ENCODE data around the gene BCL2. TPM values are rescaled to one million over a fixed set of nuclear protein-coding genes. Genes with fewer than 3 reads are reported as not detected.

The BCL2 gene
- total RNA-seq, 2 donors from 2014 or later = 98.3 to 133 TPM

- no peak overlapping the region for H3K4me3 Mint-ChIP-seq
- H3K27ac Mint-ChIP-seq = peak overlapping the region; percentile 96
- no peak for ATAC-seq (replicated peaks in 1 of 2)
- no peaks in the 10 kb centered on the region for H3K27me3 Mint-ChIP-seq (ENCODE audit: low read depth)
- peaks cover 80% of the 10 kb centered on the region for H3K4me1 Mint-ChIP-seq (ENCODE audit: low read depth)
- no peak for DNase-seq
- peaks cover 3% of the 10 kb centered on the region in 2 donors for H3K9me3 Mint-ChIP-seq
- H3K36me3 Mint-ChIP-seq (ENCODE audit: insufficient read depth in 2 of 2) = peaks cover 27 to 60% of the 10 kb centered on the region in 2 donors
Measured at GRCh38 chr18:63253014-63253413, 66.6 kb downstream of the BCL2 start.

- peak overlapping the region; percentile 2 for H3K27ac Mint-ChIP-seq
- H3K27me3 Mint-ChIP-seq (ENCODE audit: low read depth) = no peaks in the 10 kb centered on the region
- peaks cover 25 to 43% of the 10 kb centered on the region in 2 donors for H3K36me3 Mint-ChIP-seq (ENCODE audit: insufficient read depth in 2 of 2)
- DNase-seq (no peak), ATAC-seq (replicated peaks in 1 of 2) (peak; percentile 54 to 61)
- H3K4me3 Mint-ChIP-seq = peak overlapping the region; percentile 12 to 45
- peaks cover 73% of the 10 kb centered on the region for H3K4me1 Mint-ChIP-seq (ENCODE audit: low read depth)
- H3K9me3 Mint-ChIP-seq = peaks cover 3 to 5% of the 10 kb centered on the region in 2 donors
Measured at GRCh38 chr18:63249771-63250170, 69.8 kb downstream of the BCL2 start.

DNA sequence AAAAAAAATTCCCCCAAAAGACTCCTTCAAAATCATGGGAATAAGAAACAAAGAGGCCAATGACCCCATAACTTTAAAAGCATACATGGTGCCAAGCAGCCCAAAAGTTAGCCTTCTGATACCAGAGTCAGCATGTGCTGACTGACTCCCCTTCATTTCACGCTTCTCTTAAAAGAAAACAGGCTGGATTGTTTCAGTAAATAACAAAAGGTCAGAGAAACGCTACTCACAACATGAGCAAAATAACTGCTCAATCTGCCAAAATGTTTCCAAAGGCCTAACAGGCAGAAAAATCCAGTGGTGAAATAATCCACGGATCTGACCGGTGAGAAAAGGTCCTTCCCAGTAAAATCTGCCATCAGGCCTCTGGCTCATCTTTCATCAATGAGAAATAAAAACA lies 71.6 kb downstream of the BCL2 start:
- Mint-ChIP-seq H3K9me3 (peaks cover 3 to 5% of the 10 kb centered on the region in 2 donors), H3K27me3 (ENCODE audit: low read depth) (no peaks in the 10 kb centered on the region), H3K36me3 (ENCODE audit: insufficient read depth in 2 of 2) (peaks cover 20 to 37% of the 10 kb centered on the region in 2 donors), H3K4me3 (no peak overlapping the region), H3K27ac (no peak overlapping the region), H3K4me1 (ENCODE audit: low read depth) (peaks cover 66% of the 10 kb centered on the region)
- DNase-seq (no peak), ATAC-seq (replicated peaks in 1 of 2) (no peak)

- H3K4me1 Mint-ChIP-seq (ENCODE audit: low read depth) = peaks cover 66% of the 10 kb centered on the region
- H3K27ac Mint-ChIP-seq = no peak overlapping the region
- DNase-seq = no peak
- H3K27me3 Mint-ChIP-seq (ENCODE audit: low read depth) = no peaks in the 10 kb centered on the region
- peaks cover under 1 to 3% of the 10 kb centered on the region in 2 donors for H3K9me3 Mint-ChIP-seq
- H3K4me3 Mint-ChIP-seq = no peak overlapping the region
- peaks cover 17 to 38% of the 10 kb centered on the region in 2 donors for H3K36me3 Mint-ChIP-seq (ENCODE audit: insufficient read depth in 2 of 2)
- no peak for ATAC-seq (replicated peaks in 1 of 2)
Measured at GRCh38 chr18:63247506-63247905, 72.1 kb downstream of the BCL2 start.

DNA sequence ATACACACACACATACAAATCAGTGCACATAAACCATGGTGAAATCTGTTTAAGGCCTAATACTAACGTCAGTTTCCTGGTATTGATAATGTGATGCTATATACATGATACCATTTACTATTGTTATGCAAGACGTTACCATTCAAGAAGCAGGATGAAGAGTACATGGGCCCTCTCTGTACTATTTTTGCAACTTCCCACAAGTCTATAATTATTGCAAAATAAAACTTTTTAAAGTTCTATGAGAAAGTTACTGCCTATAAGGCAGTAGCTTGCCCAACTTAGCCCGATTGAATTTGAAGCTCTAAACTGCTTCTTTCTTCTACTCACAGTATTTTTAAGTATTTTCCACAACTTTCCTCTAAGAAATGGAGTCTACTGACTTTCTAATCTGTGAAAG lies 74.0 kb downstream of the BCL2 start:
- peaks cover 16 to 39% of the 10 kb centered on the region in 2 donors for H3K36me3 Mint-ChIP-seq (ENCODE audit: insufficient read depth in 2 of 2)
- peak overlapping the region; percentile 19 for H3K27ac Mint-ChIP-seq
- ATAC-seq (replicated peaks in 1 of 2) (no peak), DNase-seq (no peak)
- peaks cover 0 to 2% of the 10 kb centered on the region in 2 donors for H3K9me3 Mint-ChIP-seq
- peaks cover 74% of the 10 kb centered on the region for H3K4me1 Mint-ChIP-seq (ENCODE audit: low read depth)
- H3K4me3 Mint-ChIP-seq = no peak overlapping the region
- H3K27me3 Mint-ChIP-seq (ENCODE audit: low read depth) = no peaks in the 10 kb centered on the region

DNA sequence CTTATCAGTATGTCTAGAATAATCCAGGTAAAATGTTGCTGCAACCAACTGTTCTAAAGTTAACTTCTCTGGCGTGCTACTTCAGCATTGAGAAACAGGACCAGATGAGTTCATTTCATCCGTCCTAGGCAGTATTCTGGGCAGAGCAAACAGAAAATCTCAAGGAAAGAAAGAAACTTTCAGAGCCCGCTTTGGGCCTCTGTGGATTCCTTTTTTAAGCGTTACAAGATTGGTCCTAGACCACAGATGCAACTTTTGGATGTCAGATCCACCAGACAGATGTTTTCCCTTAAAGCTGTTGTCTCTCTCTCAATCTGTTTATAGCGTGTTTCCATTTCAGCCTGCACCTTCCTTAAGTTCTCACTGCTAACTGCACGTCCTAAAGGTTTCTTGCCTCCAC lies 75.0 kb downstream of the BCL2 start:
- Mint-ChIP-seq H3K36me3 (ENCODE audit: insufficient read depth in 2 of 2) (peaks cover 13 to 40% of the 10 kb centered on the region in 2 donors), H3K27ac (peak overlapping the region; percentile 63), H3K9me3 (peaks cover 0 to 2% of the 10 kb centered on the region in 2 donors), H3K4me1 (ENCODE audit: low read depth) (peaks cover 64% of the 10 kb centered on the region), H3K4me3 (no peak overlapping the region), H3K27me3 (ENCODE audit: low read depth) (no peaks in the 10 kb centered on the region)
- ATAC-seq (replicated peaks in 1 of 2) = no peak
- no peak for DNase-seq

DNA sequence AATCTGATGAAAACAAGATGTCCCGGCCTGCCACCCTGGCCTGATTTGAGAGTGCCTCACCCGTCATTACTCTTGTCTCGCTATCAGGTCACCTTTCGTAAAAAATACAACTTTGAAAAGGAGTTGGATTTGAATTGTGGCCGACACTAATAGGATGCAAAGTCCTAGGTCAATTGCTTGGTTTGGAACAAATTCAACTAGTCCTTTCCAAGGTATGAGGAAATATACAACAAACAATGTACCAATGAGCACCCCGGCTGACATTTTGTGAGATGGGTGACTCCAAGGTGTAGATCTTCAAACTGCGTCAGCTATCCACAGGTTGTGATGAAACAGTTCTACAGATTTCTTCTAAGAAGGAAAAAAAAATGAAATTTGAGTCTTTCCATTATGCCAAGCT lies 77.8 kb downstream of the BCL2 start:
- no peak for ATAC-seq (replicated peaks in 1 of 2)
- no peaks in the 10 kb centered on the region for H3K27me3 Mint-ChIP-seq (ENCODE audit: low read depth)
- no peak for DNase-seq
- H3K27ac Mint-ChIP-seq = peak overlapping the region; percentile 50
- H3K36me3 Mint-ChIP-seq (ENCODE audit: insufficient read depth in 2 of 2) = peaks cover 17 to 43% of the 10 kb centered on the region in 2 donors
- H3K4me1 Mint-ChIP-seq (ENCODE audit: low read depth) = peaks cover 56% of the 10 kb centered on the region
- H3K4me3 Mint-ChIP-seq = no peak overlapping the region
- H3K9me3 Mint-ChIP-seq = peaks cover 2% of the 10 kb centered on the region in 2 donors

GRCh38 chr18:63241317-63241712 lies 78.3 kb downstream of the BCL2 start:
- ATAC-seq (replicated peaks in 1 of 2) = no peak
- peaks cover 56% of the 10 kb centered on the region for H3K4me1 Mint-ChIP-seq (ENCODE audit: low read depth)
- peak overlapping the region; percentile 50 for H3K27ac Mint-ChIP-seq
- DNase-seq = no peak
- H3K27me3 Mint-ChIP-seq (ENCODE audit: low read depth) = no peaks in the 10 kb centered on the region
- peaks cover 17 to 44% of the 10 kb centered on the region in 2 donors for H3K36me3 Mint-ChIP-seq (ENCODE audit: insufficient read depth in 2 of 2)
- H3K9me3 Mint-ChIP-seq = peaks cover under 1 to 4% of the 10 kb centered on the region in 2 donors
- H3K4me3 Mint-ChIP-seq = no peak overlapping the region

- DNase-seq (no peak), ATAC-seq (replicated peaks in 1 of 2) (no peak)
- Mint-ChIP-seq H3K4me1 (ENCODE audit: low read depth) (peaks cover 56% of the 10 kb centered on the region), H3K27ac (peak overlapping the region; percentile 76), H3K36me3 (ENCODE audit: insufficient read depth in 2 of 2) (peaks cover 18 to 50% of the 10 kb centered on the region in 2 donors), H3K27me3 (ENCODE audit: low read depth) (no peaks in the 10 kb centered on the region), H3K4me3 (no peak overlapping the region), H3K9me3 (peaks cover 4 to 5% of the 10 kb centered on the region in 2 donors)
Measured at GRCh38 chr18:63240531-63241316, 78.8 kb downstream of the BCL2 start.

DNA sequence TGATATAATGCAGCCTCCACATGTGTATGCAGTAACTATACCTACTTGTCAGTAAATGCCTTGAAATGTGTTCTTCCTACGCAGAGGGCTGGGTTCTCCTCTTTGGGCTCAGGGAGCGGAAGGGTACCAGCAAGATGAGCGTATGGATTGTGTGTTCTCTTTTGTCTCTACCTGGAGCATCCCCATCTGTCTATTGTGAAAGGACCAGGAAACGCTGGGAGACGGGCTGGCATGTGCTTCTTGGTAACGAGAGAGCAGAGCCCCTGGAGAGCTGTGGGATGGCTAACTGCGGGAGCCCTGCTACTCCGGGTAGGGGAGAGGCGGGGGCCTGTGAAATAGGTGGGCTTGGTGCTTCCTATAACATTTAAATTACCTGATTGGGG lies 80.9 kb downstream of the BCL2 start:
- DNase-seq (no peak), ATAC-seq (replicated peaks in 1 of 2) (no peak)
- peaks cover 29 to 58% of the 10 kb centered on the region in 2 donors for H3K36me3 Mint-ChIP-seq (ENCODE audit: insufficient read depth in 2 of 2)
- H3K27ac Mint-ChIP-seq = peak overlapping the region; percentile 44
- H3K9me3 Mint-ChIP-seq = peaks cover 8% of the 10 kb centered on the region in 2 donors
- no peaks in the 10 kb centered on the region for H3K27me3 Mint-ChIP-seq (ENCODE audit: low read depth)
- H3K4me1 Mint-ChIP-seq (ENCODE audit: low read depth) = peaks cover 60% of the 10 kb centered on the region
- no peak overlapping the region for H3K4me3 Mint-ChIP-seq

DNA sequence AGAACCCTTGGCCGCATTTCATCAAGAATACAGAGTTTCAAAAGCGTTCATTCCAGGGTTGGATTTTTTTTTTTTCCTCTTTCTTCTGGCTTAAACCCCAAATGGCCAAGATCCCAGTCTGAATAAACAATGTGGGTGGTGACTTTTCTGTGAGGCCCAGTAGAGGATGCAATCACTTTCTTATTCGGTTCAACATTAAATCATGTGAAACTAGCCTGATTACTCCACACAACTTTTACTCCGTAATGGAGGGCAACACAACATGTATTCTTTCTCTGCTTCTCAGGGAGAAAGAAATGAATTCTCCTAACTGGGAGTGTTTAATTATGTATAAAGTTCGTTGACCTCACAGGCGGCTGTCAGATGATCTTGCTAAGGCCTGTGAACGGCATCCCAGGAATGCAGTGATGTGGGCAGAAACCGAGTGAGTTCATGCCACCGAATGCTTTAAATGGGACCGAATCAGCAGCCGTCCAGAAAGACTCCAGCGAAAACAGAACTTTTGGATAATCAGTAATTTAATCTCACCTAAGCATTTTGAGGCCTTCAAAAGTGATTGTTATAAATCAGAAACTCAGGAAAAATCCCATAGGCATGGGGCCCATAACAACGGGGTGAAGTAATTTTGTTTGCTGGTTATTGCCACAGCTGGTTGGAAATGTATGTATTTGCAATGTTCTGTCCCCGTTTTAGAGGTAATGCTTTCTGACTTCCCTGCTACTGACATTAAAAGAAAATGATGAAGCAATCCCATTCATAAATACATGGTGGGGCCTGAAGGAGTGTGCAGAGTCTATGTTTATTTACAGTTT lies 81.5 kb downstream of the BCL2 start:
- no peak for ATAC-seq (replicated peaks in 1 of 2)
- no peak overlapping the region for H3K4me3 Mint-ChIP-seq
- H3K4me1 Mint-ChIP-seq (ENCODE audit: low read depth) = peaks cover 63% of the 10 kb centered on the region
- peaks cover 29 to 55% of the 10 kb centered on the region in 2 donors for H3K36me3 Mint-ChIP-seq (ENCODE audit: insufficient read depth in 2 of 2)
- no peaks in the 10 kb centered on the region for H3K27me3 Mint-ChIP-seq (ENCODE audit: low read depth)
- H3K9me3 Mint-ChIP-seq = peaks cover 8% of the 10 kb centered on the region in 2 donors
- peak overlapping the region; percentile 74 for H3K27ac Mint-ChIP-seq
- DNase-seq = no peak

GRCh38 chr18:63236921-63237846 lies 82.4 kb downstream of the BCL2 start:
- H3K27me3 Mint-ChIP-seq (ENCODE audit: low read depth) = no peaks in the 10 kb centered on the region
- peak overlapping the region; percentile 74 for H3K27ac Mint-ChIP-seq
- H3K36me3 Mint-ChIP-seq (ENCODE audit: insufficient read depth in 2 of 2) = peaks cover 27 to 49% of the 10 kb centered on the region in 2 donors
- ATAC-seq (replicated peaks in 1 of 2) (no peak), DNase-seq (no peak)
- peaks cover 8% of the 10 kb centered on the region in 2 donors for H3K9me3 Mint-ChIP-seq
- peak overlapping the region in 1 of 2 donors; percentile 15 for H3K4me3 Mint-ChIP-seq
- H3K4me1 Mint-ChIP-seq (ENCODE audit: low read depth) = peaks cover 65% of the 10 kb centered on the region
